ENCODE results near the gene ACTL10. TPM values are rescaled to one million over a fixed set of nuclear protein-coding genes. Genes with fewer than 3 reads are reported as not detected.

The ACTL10 gene
- total and polyA plus RNA-seq, 2 of the 4 experiments (the other 2 are of a cell fraction) = 0.18 to 0.43 TPM

DNA sequence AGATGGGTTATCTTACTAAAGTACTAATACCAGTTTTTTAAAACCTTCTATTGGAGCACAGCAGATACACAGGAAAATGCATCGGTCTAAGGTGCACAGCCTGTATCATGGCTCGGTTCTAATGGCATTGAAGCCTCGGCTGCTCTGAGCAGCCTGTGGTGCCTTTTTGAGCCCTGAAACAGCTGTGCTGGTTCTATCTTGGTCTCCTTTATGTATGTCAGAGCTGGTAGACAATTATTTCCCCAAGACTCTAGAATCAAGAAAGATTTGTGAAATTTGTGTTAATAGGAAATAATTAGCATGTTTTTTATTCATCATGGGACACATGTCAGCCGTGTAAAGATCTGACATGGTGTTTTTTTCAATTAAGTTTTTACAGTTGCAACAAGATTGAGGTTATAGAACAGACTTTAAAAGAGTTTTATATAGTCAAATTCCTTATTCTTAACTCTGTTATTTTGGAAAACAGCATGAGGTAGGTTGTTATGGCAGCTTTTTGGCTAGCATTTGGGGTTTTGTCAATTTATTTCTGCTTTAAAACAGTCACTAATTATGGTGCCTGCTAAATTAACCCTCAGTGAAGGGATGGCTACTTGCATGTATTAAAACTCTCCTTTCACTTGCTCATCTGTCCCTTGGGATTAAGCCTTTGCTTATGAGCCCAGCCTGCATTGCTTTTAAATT lies 44.9 kb upstream of the ACTL10 start:
- WGBS, 2 experiments (ENCODE audit: extremely low coverage in 2 of 2, insufficient read length in 1 of 2) = no CpG with 5 or more reads among the region's 4 CpGs

More for the DNA sequence above, 44.9 kb upstream of the ACTL10 start:
- Histone ChIP-seq H3K36me3 (ENCODE audit: control insufficient read depth, insufficient read depth, low read length) (peaks cover 23% of the 10 kb centered on the region), H2BK120ac (ENCODE audit: low read depth, low read length) (no peak overlapping the region), H4K91ac (ENCODE audit: insufficient read depth, low read depth, low read length) (no peak overlapping the region), H2AK9ac (replicated peaks; ENCODE audit: low read depth, low read length, poor library complexity) (no peak overlapping the region), H3K56ac (ENCODE audit: extremely low read depth, insufficient read depth, low read length) (no peak overlapping the region), H3K4ac (ENCODE audit: low read depth, low read length) (no peak overlapping the region), H3K27ac (ENCODE audit: insufficient read depth, low read length) (no peak overlapping the region), H3K79me1 (ENCODE audit: low read depth in 1 of 2, low read length in 2 of 2) (no peaks in the 10 kb centered on the region; a peak in 2 of 4 replicates), H3K9me1 (ENCODE audit: insufficient read depth, low read length) (no peaks in the 10 kb centered on the region; the same call in 1 of the 2 replicates), H3K23ac (ENCODE audit: low read depth, low read length) (no peak overlapping the region), H3K18ac (ENCODE audit: low read depth, low read length) (no peak overlapping the region), H4K20me1 (ENCODE audit: insufficient read depth, low read length) (no peaks in the 10 kb centered on the region), H2AFZ (replicated peaks; ENCODE audit: low read length, poor library complexity) (no peak overlapping the region), H3K4me1 (ENCODE audit: control insufficient read depth, insufficient read depth, low read length) (no peaks in the 10 kb centered on the region), H3K27me3 (ENCODE audit: control insufficient read depth, insufficient read depth, low read length) (no peaks in the 10 kb centered on the region), H2BK5ac (ENCODE audit: low read depth, low read length, poor library complexity, severe bottlenecking) (no peak overlapping the region), H2AK5ac (ENCODE audit: low read depth, low read length) (no peak overlapping the region), H2BK20ac (ENCODE audit: low read depth, low read length) (no peak overlapping the region), H3K9ac (ENCODE audit: low read depth, low read length) (no peak overlapping the region), H4K5ac (ENCODE audit: low read depth, low read length) (no peak overlapping the region), H3K14ac (replicated peaks; ENCODE audit: low read depth, low read length) (no peak overlapping the region), H4K8ac (ENCODE audit: low read depth in 2 of 2, low read length in 2 of 2) (no peak overlapping the region), H3K9me3 (ENCODE audit: control insufficient read depth, insufficient read depth, low read length) (no peaks in the 10 kb centered on the region), H3K4me3 (ENCODE audit: insufficient read depth, low read depth, low read length) (no peak overlapping the region), H3K4me2 (ENCODE audit: low read depth, low read length) (no peak overlapping the region), H2BK15ac (ENCODE audit: low read depth, low read length) (no peak overlapping the region)
- in situ Hi-C loops (cut with MboI; ENCODE audit: low sequenced_read_pairs) = no loop called here
- CTCF ChIA-PET = no interaction called here
- intact Hi-C loops (cut with micrococcal nuclease) = loop anchor here (5.0 kb wide), 1 partner anchor 35 kb away; no protein-coding TSS in a partner anchor
- no peak for ATAC-seq (ENCODE audit: low read depth)
- DNase-seq = no peak
- dilution Hi-C loops (cut with HindIII; ENCODE audit: low sequenced_read_pairs, unreplicated experiment) = no loop called here
- TF ChIP-seq FOS (IDR thresholded peaks at IDR 0.05; ENCODE audit: low read depth, low read length) (no peak), BHLHE40 (IDR thresholded peaks at IDR 0.05; ENCODE audit: low read depth, low read length) (no peak), MAFK (IDR thresholded peaks at IDR 0.05; ENCODE audit: low read depth, low read length) (no peak), SMC3 (IDR thresholded peaks at IDR 0.05; ENCODE audit: low read depth, low read length) (no peak), CHD1 (IDR thresholded peaks at IDR 0.05; ENCODE audit: low read depth, low read length) (no peak), RFX5 (IDR thresholded peaks at IDR 0.05; ENCODE audit: low read depth, low read length) (no peak), POLR2A (IDR thresholded peaks at IDR 0.05; ENCODE audit: low read depth, low read length) (no peak), RCOR1 (IDR thresholded peaks at IDR 0.05; ENCODE audit: insufficient replicate concordance, low read length) (no peak)
- TF ChIP-seq, protein P1, sequence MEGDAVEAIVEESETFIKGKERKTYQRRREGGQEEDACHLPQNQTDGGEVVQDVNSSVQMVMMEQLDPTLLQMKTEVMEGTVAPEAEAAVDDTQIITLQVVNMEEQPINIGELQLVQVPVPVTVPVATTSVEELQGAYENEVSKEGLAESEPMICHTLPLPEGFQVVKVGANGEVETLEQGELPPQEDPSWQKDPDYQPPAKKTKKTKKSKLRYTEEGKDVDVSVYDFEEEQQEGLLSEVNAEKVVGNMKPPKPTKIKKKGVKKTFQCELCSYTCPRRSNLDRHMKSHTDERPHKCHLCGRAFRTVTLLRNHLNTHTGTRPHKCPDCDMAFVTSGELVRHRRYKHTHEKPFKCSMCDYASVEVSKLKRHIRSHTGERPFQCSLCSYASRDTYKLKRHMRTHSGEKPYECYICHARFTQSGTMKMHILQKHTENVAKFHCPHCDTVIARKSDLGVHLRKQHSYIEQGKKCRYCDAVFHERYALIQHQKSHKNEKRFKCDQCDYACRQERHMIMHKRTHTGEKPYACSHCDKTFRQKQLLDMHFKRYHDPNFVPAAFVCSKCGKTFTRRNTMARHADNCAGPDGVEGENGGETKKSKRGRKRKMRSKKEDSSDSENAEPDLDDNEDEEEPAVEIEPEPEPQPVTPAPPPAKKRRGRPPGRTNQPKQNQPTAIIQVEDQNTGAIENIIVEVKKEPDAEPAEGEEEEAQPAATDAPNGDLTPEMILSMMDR (conservative IDR thresholded peaks at IDR 0.05; ENCODE audit: low read depth, low read length) = no peak
- TF ChIP-seq, protein P2, sequence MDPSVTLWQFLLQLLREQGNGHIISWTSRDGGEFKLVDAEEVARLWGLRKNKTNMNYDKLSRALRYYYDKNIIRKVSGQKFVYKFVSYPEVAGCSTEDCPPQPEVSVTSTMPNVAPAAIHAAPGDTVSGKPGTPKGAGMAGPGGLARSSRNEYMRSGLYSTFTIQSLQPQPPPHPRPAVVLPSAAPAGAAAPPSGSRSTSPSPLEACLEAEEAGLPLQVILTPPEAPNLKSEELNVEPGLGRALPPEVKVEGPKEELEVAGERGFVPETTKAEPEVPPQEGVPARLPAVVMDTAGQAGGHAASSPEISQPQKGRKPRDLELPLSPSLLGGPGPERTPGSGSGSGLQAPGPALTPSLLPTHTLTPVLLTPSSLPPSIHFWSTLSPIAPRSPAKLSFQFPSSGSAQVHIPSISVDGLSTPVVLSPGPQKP (IDR thresholded peaks at IDR 0.05; ENCODE audit: borderline replicate concordance, low read depth, low read length) = no peak
- POLR2A ChIA-PET (ENCODE audit: unreplicated experiment) = no interaction called here
- no TSS peak for BruUV-seq (replicated peaks)
